Psoas muscle (tissue), 8 donors: ENCODE data around the gene PRG2. TPM values are rescaled to one million over a fixed set of nuclear protein-coding genes. Genes with fewer than 3 reads are reported as not detected.

Experiments used
- ATAC-seq, 4 donors: fragments of 200-7000 bp; cut with Tn5 transposase; one replicate each; pipeline ENCODE4 v1.9.1; 2020; ENCODE audit warnings: moderate library complexity in 3 of 4, mild to moderate bottlenecking in 2 of 4
- DNase-seq, 2 donors: peaks; one replicate each; pipeline ENCODE4 v3.0.0-alpha.2; 2020
- H3K27ac ChIP-seq: fragments of 200-600 bp; one replicate; pipeline ENCODE4 v1.8.0; 2022
- H3K27me3 ChIP-seq, 3 donors: fragments of 200-600 bp in 1 of 3; one replicate each; pipeline versions ENCODE4 v1.6.1 to v1.8.0; 2013 to 2022; ENCODE audit warnings: low read length in 2 of 3, mild to moderate bottlenecking in 2 of 3, moderate library complexity in 1 of 3; ENCODE audit not compliant: insufficient read depth in 3 of 3
- H3K36me3 ChIP-seq, 2 donors: fragments of 200-600 bp in 1 of 2; one replicate each; pipeline versions ENCODE4 v1.6.1 to v1.8.0; 2013 to 2022; ENCODE audit warnings: low read depth in 1 of 2, mild to moderate bottlenecking in 1 of 2, moderate library complexity in 1 of 2; ENCODE audit not compliant: insufficient read depth in 1 of 2
- H3K4me1 ChIP-seq: fragments of 200-600 bp; one replicate; pipeline ENCODE4 v1.8.0; 2022
- H3K4me3 ChIP-seq: fragments of 200-600 bp; one replicate; pipeline ENCODE4 v1.8.0; 2022; ENCODE audit warnings: mild to moderate bottlenecking
- H3K9me3 ChIP-seq: fragments of 200-600 bp; one replicate; pipeline ENCODE4 v1.8.0; 2022
- CTCF ChIP-seq: fragments of 200-600 bp; IDR thresholded peaks from one replicate; pipeline ENCODE4 v1.8.0; 2022; ENCODE audit warnings: antibody characterized with exemption
- WGBS, 3 donors: extraction: QIAGEN DNeasy Blood & Tissue Kit; methylation state at CpG; one replicate each; pipeline versions ENCODE4 v1.1.6 to v1.1.7; 2013; 5-methylcytosine and 5-hydroxymethylcytosine counted together
- intact Hi-C, 2 donors: fragments of 100-400 bp; cut with DNase I; formaldehyde crosslinking; loops; one replicate each; pipeline versions ENCODE4 v1.11.0 to v1.14.2; 2022
- polyA plus RNA-seq, 3 donors: library from polyadenylated mRNA; stranded (reverse); fragments of 200-250 nt; gene quantifications; one replicate each; pipeline ENCODE4 v1.2.3, GENCODE V29; 2013
- total RNA-seq, 4 donors: library from RNA; stranded (reverse); fragmentation: NEBNext Ultra II Directional in 2 of 4; extraction: Animal tissue kit (Norgen Biotek cat#: 25700) in 2 of 4; gene quantifications; one replicate each; pipeline versions ENCODE4 v1.2.1 to v1.2.4, GENCODE V29; 2021 to 2023
- donor health status: healthy with polysubstance abuse.
- donor health status: DM: no; HTN: no; CAD: no; lungs with moderate emphysema.
- donor health status: Bipolar disorder and iron deficiency.
- donor health status: healthy.
- donor health status: DM: yes; HTN: yes; CAD: no.
- donor health status: DM: no; HTN: no; CAD: no.
- donor health status: DM: no; HTN: no; CAD: no.
- donor health status: DM: yes; HTN: yes; CAD: no.

The PRG2 gene
- total and polyA plus RNA-seq, 7 donors, result 0.25 TPM; not detected in 6

GRCh38 chr11:57377107-57377506, 13.3 kb downstream of the PRG2 start:
- Histone ChIP-seq H3K4me3 (no peak overlapping the region), H3K27ac (no peak overlapping the region), H3K4me1 (no peaks in the 10 kb centered on the region), H3K36me3 (no peaks in the 10 kb centered on the region), H3K27me3 (peaks cover 0 to 5% (median 4%) of the 10 kb centered on the region in 3 donors), H3K9me3 (no peaks in the 10 kb centered on the region)
- no peak for TF ChIP-seq CTCF
- intact Hi-C loops, result no loop called here
- DNase-seq (no peak), ATAC-seq (no peak)
- WGBS, 3 donors, result 47 to 56% (median 56%) methylated on average over 5 of the region's 5 CpGs

- Histone ChIP-seq H3K36me3 (no peaks in the 10 kb centered on the region), H3K4me1 (no peaks in the 10 kb centered on the region), H3K9me3 (no peaks in the 10 kb centered on the region), H3K27ac (no peak overlapping the region), H3K4me3 (no peak overlapping the region), H3K27me3 (peaks cover 0 to 5% (median 4%) of the 10 kb centered on the region in 3 donors)
- intact Hi-C loops, result no loop called here
- 39 to 48% (median 43%) methylated on average over 26 of the region's 26 CpGs for WGBS, 3 donors
- DNase-seq (no peak), ATAC-seq (no peak)
- no peak for TF ChIP-seq CTCF
These were observed 14.1 kb downstream of the PRG2 start for GRCh38 chr11:57376095-57377090.

GRCh38 chr11:57375490-57375889, 15.0 kb downstream of the PRG2 start:
- Histone ChIP-seq H3K4me3 (no peak overlapping the region), H3K36me3 (no peaks in the 10 kb centered on the region), H3K27ac (no peak overlapping the region), H3K4me1 (no peaks in the 10 kb centered on the region), H3K27me3 (peaks cover 0 to 5% (median 4%) of the 10 kb centered on the region in 3 donors), H3K9me3 (no peaks in the 10 kb centered on the region)
- intact Hi-C loops, result no loop called here
- DNase-seq (no peak), ATAC-seq (no peak)
- WGBS, 3 donors, result 59 to 69% (median 67%) methylated on average over 2 of the region's 2 CpGs
- TF ChIP-seq CTCF, result no peak

- no peak for ATAC-seq
- 90 to 96% (median 92%) methylated on average over 3 of the region's 3 CpGs for WGBS, 3 donors
These were observed 15.5 kb downstream of the PRG2 start for GRCh38 chr11:57374966-57375365.

More at GRCh38 chr11:57374966-57375365, 15.5 kb downstream of the PRG2 start:
- Histone ChIP-seq H3K36me3 (no peaks in the 10 kb centered on the region), H3K27me3 (peaks cover 0 to 5% (median 4%) of the 10 kb centered on the region in 3 donors), H3K4me3 (no peak overlapping the region), H3K9me3 (no peaks in the 10 kb centered on the region), H3K4me1 (no peaks in the 10 kb centered on the region), H3K27ac (no peak overlapping the region)
- no peak for TF ChIP-seq CTCF
- intact Hi-C loops, result no loop called here
- DNase-seq, result no peak
